Endothelial cell of umbilical vein (primary cell): ENCODE data around the gene FMNL1.

ENCODE experiments used
- CTCF ChIP-seq, 2 donors: IDR thresholded peaks; 1 replicate in 1 of 2; 2 replicates in 1 of 2; pipeline ENCODE4 v1.5.1; 2011; ENCODE audit warnings: low read length in 2 of 2, mild to moderate bottlenecking in 2 of 2, moderate library complexity in 2 of 2, control low read depth in 1 of 2, inconsistent platforms in 1 of 2, low read depth in 1 of 2; ENCODE audit not compliant: insufficient read depth in 1 of 2; ENCODE audit errors: extremely low read depth in 1 of 2
- EZH2 ChIP-seq: IDR thresholded peaks from 2 replicates; pipeline ENCODE4 v1.6.1; 2012; ENCODE audit warnings: borderline replicate concordance, low read depth, mild to moderate bottlenecking, moderate library complexity, low read length, inconsistent platforms; ENCODE audit not compliant: severe bottlenecking
- FOS ChIP-seq: IDR thresholded peaks from 2 replicates; pipeline ENCODE4 v1.6.1; 2011; ENCODE audit warnings: mild to moderate bottlenecking, low read length, moderate library complexity, borderline replicate concordance; ENCODE audit not compliant: insufficient read depth
- MAX ChIP-seq: IDR thresholded peaks from 2 replicates; pipeline ENCODE4 v1.6.1; 2011; ENCODE audit not compliant: insufficient read depth, insufficient read length
- POLR2A ChIP-seq: IDR thresholded peaks from 2 replicates; pipeline ENCODE4 v1.6.1; 2012; ENCODE audit warnings: low read depth, mild to moderate bottlenecking, control low read depth, low read length

- TF ChIP-seq EZH2 (no peak), POLR2A (no peak), CTCF (IDR thresholded peaks at IDR 0.05; ENCODE audit: extremely low read depth in 1 of 2, insufficient read depth in 1 of 2, low read depth in 1 of 2, low read length in 2 of 2) (no peak), FOS (peak; percentile 77), MAX (no peak)
These were observed 74.5 kb downstream of the FMNL1 start for GRCh38 chr17:45296003-45296832.
